Measurements from ENCODE around the gene CIZ1. TPM values are rescaled to one million over a fixed set of nuclear protein-coding genes. Genes with fewer than 3 reads are reported as not detected.

Gene CIZ1
- polyA plus RNA-seq, 1 of the 3 experiments (the other 2 are of a cell fraction): 37.0 TPM

GRCh38 chr9:128159522-128159783 lies 31.9 kb downstream of the CIZ1 start:
- WGBS (ENCODE audit: low lambda C conversion rate): 51% methylated on average over 11 of the region's 11 CpGs
- CTCF ChIA-PET: interaction anchor here (3.2 to 6.2 kb wide), 2 partner anchors 32 to 42 kb away, joined by 16 to 27 read pairs; partner anchors contain the start of gene CIZ1
- no peaks in the 10 kb centered on the region for H3K9me3 ChIP-seq
- no peaks in the 10 kb centered on the region for H4K20me1 ChIP-seq (ENCODE audit: insufficient read depth)
- H2AFZ ChIP-seq (ENCODE audit: low read depth): peak overlapping the region; percentile 92
- peaks cover 0 to 12% of the 10 kb centered on the region in 2 experiments; a peak in 2 of 4 replicates for H3K4me1 ChIP-seq (ENCODE audit: control insufficient read depth in 1 of 2, insufficient read depth in 2 of 2, low read depth in 1 of 2, low read length in 1 of 2)
- POLR2A ChIA-PET: interaction anchor here (1.0 to 1.7 kb wide), 2 partner anchors 15 to 32 kb away, joined by 3 to 5 read pairs; partner anchors contain the start of gene CIZ1
- no peak for TF ChIP-seq PBX3 (IDR thresholded peaks at IDR 0.05)
- no peak for TF ChIP-seq MAX (IDR thresholded peaks at IDR 0.05; ENCODE audit: low read depth)
- TF ChIP-seq USF1 (IDR thresholded peaks at IDR 0.05; ENCODE audit: borderline replicate concordance, low read depth): no peak
- TF ChIP-seq JUND (IDR thresholded peaks at IDR 0.05): no peak
- no peak overlapping the region for H3K9ac ChIP-seq
- H3K27me3 ChIP-seq (ENCODE audit: insufficient read depth): no peaks in the 10 kb centered on the region
- no peaks in the 10 kb centered on the region for H3K9me2 ChIP-seq
- no peak for DNase-seq
- H3K27ac ChIP-seq (ENCODE audit: low read depth in 2 of 2, low read length in 1 of 2): peak overlapping the region in 1 of 2 experiments; percentile 81; a peak in 3 of 4 replicates
- H3K4me2 ChIP-seq: peak overlapping the region; percentile 51
- peaks cover 0 to 21% of the 10 kb centered on the region in 2 experiments for H3K36me3 ChIP-seq (replicated peaks in 1 of 2; ENCODE audit: control insufficient read depth in 1 of 2, insufficient read depth in 2 of 2, low read length in 1 of 2)
- no peaks in the 10 kb centered on the region for H3F3A ChIP-seq (replicated peaks; ENCODE audit: insufficient read depth)
- H3K4me3 ChIP-seq (ENCODE audit: low read depth in 2 of 2, low read length in 1 of 2): peak overlapping the region; percentile 45 to 63
- peaks cover 11% of the 10 kb centered on the region for H3K79me2 ChIP-seq (ENCODE audit: insufficient read depth)

GRCh38 chr9:128155736-128156500 lies 35.5 kb downstream of the CIZ1 start:
- POLR2A ChIA-PET: no interaction called here
- CTCF ChIA-PET: interaction anchor here (1.3 kb wide), 1 partner anchor 38 kb away, joined by 3 read pairs; no protein-coding TSS in a partner anchor
- Histone ChIP-seq H3K27ac (ENCODE audit: low read depth in 2 of 2, low read length in 1 of 2) (no peak overlapping the region), H2AFZ (ENCODE audit: low read depth) (no peak overlapping the region), H4K20me1 (ENCODE audit: insufficient read depth) (no peaks in the 10 kb centered on the region), H3K9me2 (no peaks in the 10 kb centered on the region), H3K4me2 (no peak overlapping the region), H3K4me3 (ENCODE audit: low read depth in 2 of 2, low read length in 1 of 2) (no peak overlapping the region), H3K79me2 (ENCODE audit: insufficient read depth) (peaks cover 7% of the 10 kb centered on the region; the same call in 1 of the 2 replicates), H3K9me3 (no peaks in the 10 kb centered on the region), H3K36me3 (replicated peaks in 1 of 2; ENCODE audit: control insufficient read depth in 1 of 2, insufficient read depth in 2 of 2, low read length in 1 of 2) (no peaks in the 10 kb centered on the region), H3K4me1 (ENCODE audit: control insufficient read depth in 1 of 2, insufficient read depth in 2 of 2, low read depth in 1 of 2, low read length in 1 of 2) (peaks cover 0 to 8% of the 10 kb centered on the region in 2 experiments; a peak in 2 of 4 replicates), H3K9ac (no peak overlapping the region), H3K27me3 (ENCODE audit: insufficient read depth) (no peaks in the 10 kb centered on the region), H3F3A (replicated peaks; ENCODE audit: insufficient read depth) (no peaks in the 10 kb centered on the region)
- no peak for TF ChIP-seq RCOR1 (IDR thresholded peaks at IDR 0.05; ENCODE audit: low read length)
- no peak for TF ChIP-seq MEF2A (IDR thresholded peaks at IDR 0.05; ENCODE audit: borderline replicate concordance, low read depth)
- TF ChIP-seq ZBTB33 (IDR thresholded peaks at IDR 0.05; ENCODE audit: borderline replicate concordance, low read depth): no peak
- no peak for TF ChIP-seq EP300 (IDR thresholded peaks at IDR 0.05; ENCODE audit: borderline replicate concordance in 1 of 2, low read depth in 1 of 2, low read length in 1 of 2)
- TF ChIP-seq SIN3A (IDR thresholded peaks at IDR 0.05; ENCODE audit: borderline replicate concordance, low read depth, low read length): no peak
- TF ChIP-seq IRF3 (IDR thresholded peaks at IDR 0.05; ENCODE audit: low read depth, low read length): no peak
- no peak for TF ChIP-seq FOSL2 (IDR thresholded peaks at IDR 0.05; ENCODE audit: borderline replicate concordance, low read depth)
- no peak for TF ChIP-seq EZH2phosphoT487 (IDR thresholded peaks at IDR 0.05; ENCODE audit: borderline replicate concordance, low read depth)
- no peak for TF ChIP-seq NRF1 (IDR thresholded peaks at IDR 0.05; ENCODE audit: low read depth, low read length)
- TF ChIP-seq JUND (IDR thresholded peaks at IDR 0.05): no peak
- no peak for DNase-seq
- 75% methylated on average over 7 of the region's 7 CpGs for WGBS (ENCODE audit: low lambda C conversion rate)

Data from SK-N-SH (cell line).